Trophoblast cell (in vitro differentiated cells and primary cell): ENCODE measurements around the gene MYH10.
A peak's percentile ranks its signal among the peaks of the same experiment; 100 is the strongest.
"Not testable (repeated sequence)": the region's sequence is repeated elsewhere in the genome, so short reads cannot be mapped to it uniquely, and the experiment has no call there.

Experiments used
- DNase-seq, 2 donors: peaks; one replicate each; pipeline ENCODE4 v3.0.0-alpha.2; 2016
- H2AFZ ChIP-seq: 2 replicates; pipeline ENCODE4 v1.6.1; 2013; ENCODE audit warnings: low read length, moderate library complexity, mild to moderate bottlenecking; ENCODE audit not compliant: insufficient read depth, poor library complexity
- H2AK5ac ChIP-seq: 2 replicates; pipeline ENCODE4 v1.6.1; 2013; ENCODE audit warnings: mild to moderate bottlenecking, low read length
- H2BK120ac ChIP-seq: 2 replicates; pipeline ENCODE4 v1.6.1; 2013; ENCODE audit warnings: low read length, mild to moderate bottlenecking, moderate library complexity; ENCODE audit not compliant: insufficient read depth, poor library complexity
- H2BK12ac ChIP-seq: 2 replicates; pipeline ENCODE4 v1.6.1; 2013; ENCODE audit warnings: mild to moderate bottlenecking, low read length, moderate library complexity
- H2BK5ac ChIP-seq: 2 replicates; pipeline ENCODE4 v1.6.1; 2013; ENCODE audit warnings: low read length, low read depth, moderate library complexity, mild to moderate bottlenecking; ENCODE audit not compliant: poor library complexity
- H3K14ac ChIP-seq: 2 replicates; pipeline ENCODE4 v1.6.1; 2013; ENCODE audit warnings: mild to moderate bottlenecking, low read length
- H3K18ac ChIP-seq: 2 replicates; pipeline ENCODE4 v1.6.1; 2013; ENCODE audit warnings: mild to moderate bottlenecking, low read length
- H3K23ac ChIP-seq: 2 replicates; pipeline ENCODE4 v1.6.1; 2013; ENCODE audit warnings: low read length
- H3K27ac ChIP-seq: 2 replicates; pipeline ENCODE4 v1.5.1; 2013; ENCODE audit warnings: low read depth, mild to moderate bottlenecking, inconsistent platforms, low read length, moderate library complexity
- H3K27me3 ChIP-seq: 2 replicates; pipeline ENCODE4 v1.6.1; 2013; ENCODE audit warnings: inconsistent platforms, mild to moderate bottlenecking, low read length, moderate library complexity; ENCODE audit not compliant: insufficient read depth
- H3K36me3 ChIP-seq, 2 experiments: 1 replicate in 1 of 2; 2 replicates in 1 of 2; pipeline ENCODE4 v1.6.1; 2013; ENCODE audit warnings: low read length in 2 of 2, mild to moderate bottlenecking in 2 of 2, moderate library complexity in 1 of 2; ENCODE audit not compliant: insufficient read depth in 2 of 2, control insufficient read depth in 1 of 2
- H3K4ac ChIP-seq: 2 replicates; pipeline ENCODE4 v1.6.1; 2013; ENCODE audit warnings: low read depth, mild to moderate bottlenecking, low read length, moderate library complexity
- H3K4me1 ChIP-seq, 2 experiments: 1 replicate in 1 of 2; 2 replicates in 1 of 2; pipeline ENCODE4 v1.6.1; 2013; ENCODE audit warnings: low read length in 2 of 2, mild to moderate bottlenecking in 2 of 2, moderate library complexity in 1 of 2; ENCODE audit not compliant: insufficient read depth in 2 of 2, control insufficient read depth in 1 of 2
- H3K4me2 ChIP-seq: 2 replicates; pipeline ENCODE4 v1.6.1; 2013; ENCODE audit warnings: inconsistent platforms, mild to moderate bottlenecking, low read length, moderate library complexity
- H3K4me3 ChIP-seq: 2 replicates; pipeline ENCODE4 v1.5.1; 2013; ENCODE audit warnings: mild to moderate bottlenecking, low read depth, low read length, inconsistent platforms
- H3K79me1 ChIP-seq: one replicate; pipeline ENCODE4 v1.6.1; 2013; ENCODE audit warnings: low read length
- H3K79me2 ChIP-seq: 2 replicates; pipeline ENCODE4 v1.6.1; 2013; ENCODE audit warnings: low read length, mild to moderate bottlenecking; ENCODE audit not compliant: control insufficient read depth, insufficient read depth, poor library complexity
- H3K9ac ChIP-seq: 2 replicates; pipeline ENCODE4 v1.6.1; 2013; ENCODE audit warnings: mild to moderate bottlenecking, low read length
- H3K9me3 ChIP-seq: 2 replicates; pipeline ENCODE4 v1.6.1; 2013; ENCODE audit warnings: low read depth, mild to moderate bottlenecking, control low read depth, inconsistent platforms, low read length; ENCODE audit not compliant: insufficient read depth
- H4K12ac ChIP-seq: 2 replicates; pipeline ENCODE4 v1.6.1; 2013; ENCODE audit warnings: low read depth, mild to moderate bottlenecking, low read length, moderate library complexity
- H4K8ac ChIP-seq: 2 replicates; pipeline ENCODE4 v1.6.1; 2013; ENCODE audit warnings: low read depth, mild to moderate bottlenecking, low read length, moderate library complexity
- H4K91ac ChIP-seq: one replicate; pipeline ENCODE4 v1.6.1; 2013; ENCODE audit warnings: low read depth, mild to moderate bottlenecking, low read length, moderate library complexity
- WGBS: extraction: QIAGEN DNeasy Blood & Tissue Kit; methylation state at CpG from one replicate; pipeline ENCODE4 v1.1.7; 2013; ENCODE audit warnings: missing lambda C conversion rate; ENCODE audit not compliant: insufficient read length, insufficient coverage; ENCODE audit errors: extremely low coverage; 5-methylcytosine and 5-hydroxymethylcytosine counted together

The MYH10 gene

DNA sequence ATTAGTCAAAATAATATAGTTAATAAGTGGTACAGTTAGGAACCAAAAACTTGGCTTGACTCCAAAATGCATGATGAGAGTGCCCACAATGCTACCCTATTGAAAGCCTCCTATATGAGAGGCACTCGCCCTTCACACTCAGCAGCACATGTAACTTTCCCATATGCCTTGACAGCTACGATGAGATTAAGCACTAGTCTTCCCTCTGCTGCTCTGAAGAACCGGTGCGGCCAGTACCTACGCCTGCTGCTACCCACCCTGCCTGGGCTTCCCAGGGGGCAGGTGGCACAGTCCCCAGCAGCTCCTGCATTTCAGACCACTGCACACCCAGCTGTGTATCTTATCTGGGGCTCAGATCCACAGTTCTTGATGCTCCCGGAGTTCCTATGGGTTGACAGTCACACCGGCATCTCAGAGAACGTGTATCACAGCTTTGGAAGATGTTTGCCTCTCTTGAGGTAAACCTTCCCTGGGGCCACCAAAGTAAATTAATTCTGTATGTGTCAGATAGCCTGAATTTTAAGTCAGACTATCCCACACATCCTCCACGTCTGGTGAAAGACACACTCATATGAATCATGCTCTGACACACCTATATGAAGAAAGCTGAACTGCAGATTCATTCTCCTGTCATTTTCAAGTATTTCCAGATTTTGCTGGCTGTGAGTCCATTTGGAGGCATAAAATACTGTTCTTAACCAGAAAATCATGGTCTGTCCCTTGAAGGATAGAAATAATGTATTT lies 77.8 kb downstream of the MYH10 start:
- Histone ChIP-seq H3K27me3 (no peaks in the 10 kb centered on the region), H3K79me2 (no peaks in the 10 kb centered on the region), H3K23ac (no peak overlapping the region), H3K4me2 (no peak overlapping the region), H2BK12ac (no peak overlapping the region), H3K9me3 (no peaks in the 10 kb centered on the region), H2AFZ (no peak overlapping the region), H3K18ac (peak overlapping the region; percentile 39), H3K9ac (no peak overlapping the region), H4K12ac (no peak overlapping the region), H3K4me1 (peaks cover 0 to 5% of the 10 kb centered on the region in 2 experiments), H3K4ac (no peak overlapping the region), H3K36me3 (peaks cover 12 to 24% of the 10 kb centered on the region in 2 experiments), H2BK120ac (no peak overlapping the region), H4K91ac (no peak overlapping the region), H2BK5ac (no peak overlapping the region), H4K8ac (no peak overlapping the region), H2AK5ac (no peak overlapping the region), H3K27ac (no peak overlapping the region), H3K14ac (no peak overlapping the region), H3K79me1 (no peaks in the 10 kb centered on the region), H3K4me3 (no peak overlapping the region)
- peak; percentile 19 to 20 for DNase-seq
- no CpG with 5 or more reads among the region's 9 CpGs for WGBS

DNA sequence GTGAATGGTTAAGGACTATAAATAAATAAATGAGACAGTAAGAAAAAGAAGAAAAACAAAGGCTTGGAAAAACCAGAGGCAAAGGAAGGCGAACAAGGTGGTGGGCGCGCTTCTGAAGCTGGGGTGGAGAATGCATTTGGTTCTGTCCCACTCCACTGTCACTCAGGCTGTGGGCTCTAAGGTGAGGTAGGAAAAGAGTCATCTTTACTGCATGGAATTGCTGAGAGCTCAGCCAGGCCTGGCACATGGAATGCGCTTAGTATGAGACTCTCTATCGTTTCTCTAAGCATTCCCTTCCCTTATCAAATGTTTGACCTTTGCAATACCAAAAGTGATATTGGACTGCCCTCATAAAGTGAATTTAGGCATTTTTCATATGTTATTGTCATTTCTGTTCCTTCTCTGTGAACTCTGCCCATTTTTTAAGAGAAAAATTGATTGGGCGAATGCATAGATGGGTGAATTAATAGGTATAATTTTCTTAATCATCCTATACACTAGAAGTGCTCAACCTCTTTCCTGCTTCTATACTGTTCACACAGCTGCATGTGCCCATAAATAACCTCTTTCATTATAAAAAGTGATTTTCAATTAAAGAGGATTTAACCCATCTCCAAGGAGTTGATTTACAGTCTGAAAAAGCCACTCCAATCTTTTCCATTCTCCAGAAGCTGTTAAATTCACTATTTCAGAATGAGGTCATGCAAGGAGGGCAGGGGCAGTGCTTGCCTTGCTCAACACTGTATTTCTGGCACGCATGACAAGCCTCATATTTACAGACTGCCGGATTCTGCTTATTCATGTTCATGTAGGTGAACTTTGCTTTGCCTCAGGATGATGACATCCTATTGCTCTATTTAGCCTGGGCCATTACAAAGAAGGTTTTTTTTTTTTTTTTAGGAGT lies 87.7 kb downstream of the MYH10 start:
- no CpG with 5 or more reads among the region's 8 CpGs for WGBS

DNA sequence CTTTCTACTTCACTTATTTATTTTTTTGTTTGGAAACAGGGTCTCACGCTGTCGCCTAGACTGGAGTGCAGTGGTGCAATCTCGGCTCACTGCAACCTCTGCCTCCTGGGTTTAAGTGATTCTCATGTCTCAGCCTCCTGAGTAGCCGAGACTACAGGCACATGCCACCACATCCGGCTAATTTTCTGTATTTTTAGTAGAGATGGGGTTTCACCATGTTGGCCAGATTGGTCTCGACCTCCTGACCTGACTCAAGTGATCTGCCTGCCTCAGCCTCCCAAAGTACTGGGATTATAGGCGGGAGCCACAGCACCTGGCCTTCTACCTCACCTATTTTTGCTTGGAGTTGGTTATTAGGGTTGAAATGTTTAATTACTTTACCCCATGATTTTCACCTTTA lies 90.5 kb downstream of the MYH10 start:
- not testable (repeated sequence) for H3K79me2 ChIP-seq, H3K27me3 ChIP-seq, DNase-seq, H2BK5ac ChIP-seq, H3K9ac ChIP-seq, H3K4ac ChIP-seq, H3K23ac ChIP-seq, H3K18ac ChIP-seq, H3K4me3 ChIP-seq, H2BK120ac ChIP-seq, H4K91ac ChIP-seq, H3K4me1 ChIP-seq, H4K8ac ChIP-seq, H3K79me1 ChIP-seq, H3K27ac ChIP-seq, H3K9me3 ChIP-seq, H4K12ac ChIP-seq, H3K4me2 ChIP-seq, H2BK12ac ChIP-seq, H2AFZ ChIP-seq, H2AK5ac ChIP-seq, H3K14ac ChIP-seq
- WGBS = no CpG with 5 or more reads among the region's 7 CpGs
- H3K36me3 ChIP-seq = peaks cover 28 to 53% of the 10 kb centered on the region in 2 experiments

More for the DNA sequence above, 87.7 kb downstream of the MYH10 start:
- no peak overlapping the region for H3K4me2 ChIP-seq
- H2BK120ac ChIP-seq = no peak overlapping the region
- H3K27ac ChIP-seq = no peak overlapping the region
- DNase-seq = peak; percentile 37 to 56
- peaks cover 42 to 59% of the 10 kb centered on the region in 2 experiments for H3K36me3 ChIP-seq
- no peak overlapping the region for H3K23ac ChIP-seq
- no peak overlapping the region for H2BK5ac ChIP-seq
- no peak overlapping the region for H3K14ac ChIP-seq
- H3K4me3 ChIP-seq = no peak overlapping the region
- no peak overlapping the region for H3K4ac ChIP-seq
- H3K79me1 ChIP-seq = no peaks in the 10 kb centered on the region
- no peak overlapping the region for H4K12ac ChIP-seq
- no peaks in the 10 kb centered on the region for H3K4me1 ChIP-seq
- H3K18ac ChIP-seq = no peak overlapping the region
- no peaks in the 10 kb centered on the region for H3K9me3 ChIP-seq
- no peak overlapping the region for H2AK5ac ChIP-seq
- H4K8ac ChIP-seq = no peak overlapping the region
- H4K91ac ChIP-seq = no peak overlapping the region
- H3K9ac ChIP-seq = no peak overlapping the region
- no peak overlapping the region for H2AFZ ChIP-seq
- H3K79me2 ChIP-seq = no peaks in the 10 kb centered on the region
- H2BK12ac ChIP-seq = no peak overlapping the region
- no peaks in the 10 kb centered on the region for H3K27me3 ChIP-seq

DNA sequence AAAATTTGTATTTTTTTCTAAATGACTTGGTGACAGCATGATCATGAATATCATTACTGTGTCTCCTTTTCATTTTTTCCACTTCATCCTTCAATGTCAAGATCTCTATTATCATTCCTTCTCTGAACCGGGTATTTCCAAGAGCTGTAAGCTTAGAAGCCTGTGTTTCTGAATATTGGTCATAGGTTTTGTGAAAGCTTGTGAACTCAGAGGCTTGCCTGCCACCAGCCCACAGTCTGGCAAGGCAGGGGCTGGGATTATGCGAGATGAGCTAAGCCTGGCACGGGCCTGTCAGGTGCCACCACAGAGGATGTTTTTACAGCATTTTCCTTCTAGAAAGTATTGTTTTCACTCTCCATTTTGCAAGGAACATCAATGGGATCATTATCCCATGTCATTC lies 92.8 kb downstream of the MYH10 start:
- Histone ChIP-seq H3K23ac (no peak overlapping the region), H2BK120ac (no peak overlapping the region), H3K9ac (no peak overlapping the region), H3K4me2 (no peak overlapping the region), H2BK12ac (no peak overlapping the region), H2AFZ (no peak overlapping the region), H3K36me3 (peaks cover 36 to 66% of the 10 kb centered on the region in 2 experiments), H2AK5ac (no peak overlapping the region), H4K8ac (no peak overlapping the region), H3K18ac (no peak overlapping the region), H3K14ac (no peak overlapping the region), H3K4ac (no peak overlapping the region), H4K91ac (no peak overlapping the region), H3K79me1 (no peaks in the 10 kb centered on the region), H2BK5ac (no peak overlapping the region), H3K79me2 (no peaks in the 10 kb centered on the region), H4K12ac (no peak overlapping the region), H3K27me3 (no peaks in the 10 kb centered on the region), H3K4me1 (no peaks in the 10 kb centered on the region), H3K4me3 (no peak overlapping the region), H3K27ac (no peak overlapping the region), H3K9me3 (no peaks in the 10 kb centered on the region)
- DNase-seq = no peak
- WGBS = no CpG with 5 or more reads among the region's 3 CpGs
